Osteoblast (primary cell): Measurements from ENCODE around the gene SDHC. TPM values are rescaled to one million over a fixed set of nuclear protein-coding genes. Genes with fewer than 3 reads are reported as not detected.
"Not testable (repeated sequence)": the region's sequence is repeated elsewhere in the genome, so short reads cannot be mapped to it uniquely, and the experiment has no call there.

Experiments
- DNase-seq: peaks from one replicate; pipeline ENCODE4 v3.0.0; 2011; ENCODE audit warnings: low spot score, mixed read lengths; ENCODE audit not compliant: insufficient read length; ENCODE audit errors: missing footprints
- H2AFZ ChIP-seq: 2 replicates; pipeline ENCODE4 v1.6.0; 2011; ENCODE audit warnings: mild to moderate bottlenecking, low read length
- H3K27ac ChIP-seq: 2 replicates; pipeline ENCODE4 v1.5.1; 2011; ENCODE audit warnings: mild to moderate bottlenecking, low read depth, low read length, moderate library complexity
- H3K27me3 ChIP-seq: 2 replicates; pipeline ENCODE4 v1.6.0; 2012; ENCODE audit warnings: mild to moderate bottlenecking, control low read depth, inconsistent platforms, low read length, moderate library complexity; ENCODE audit not compliant: insufficient read depth
- H3K36me3 ChIP-seq: 2 replicates; pipeline ENCODE4 v1.5.1; 2011; ENCODE audit warnings: mild to moderate bottlenecking, low read length, control low read depth, moderate library complexity; ENCODE audit not compliant: insufficient read depth
- H3K4me1 ChIP-seq: 2 replicates; pipeline ENCODE4 v1.5.1; 2011; ENCODE audit warnings: mild to moderate bottlenecking, low read length, control low read depth, moderate library complexity; ENCODE audit not compliant: insufficient read depth
- H3K4me2 ChIP-seq: 2 replicates; pipeline ENCODE4 v1.6.0; 2011; ENCODE audit warnings: mild to moderate bottlenecking, low read length; ENCODE audit not compliant: insufficient read depth
- H3K4me3 ChIP-seq: fragments of 200-600 bp; sonication (generic); 3 replicates; pipeline ENCODE4 v1.5.1; 2012; ENCODE audit warnings: mild to moderate bottlenecking, low read length, inconsistent platforms; ENCODE audit not compliant: insufficient read depth
- H3K79me2 ChIP-seq: 2 replicates; pipeline ENCODE4 v1.6.0; 2012; ENCODE audit warnings: mild to moderate bottlenecking, low read length, control low read depth, inconsistent platforms; ENCODE audit not compliant: insufficient read depth
- H3K9me3 ChIP-seq: 2 replicates; pipeline ENCODE4 v1.5.1; 2011; ENCODE audit warnings: low read depth, low read length, control low read depth
- H4K20me1 ChIP-seq: 2 replicates; pipeline ENCODE4 v1.6.0; 2012; ENCODE audit warnings: mild to moderate bottlenecking, low read length, control low read depth; ENCODE audit not compliant: insufficient read depth
- total RNA-seq: library from RNA; depleted of rRNA; stranded (reverse); fragments of >200 nt; gene quantifications from 2 replicates; pipeline ENCODE4 v1.2.3, GENCODE V29; 2012
- TF ChIP-seq, protein P1 (sequence below): IDR thresholded peaks from 2 replicates; pipeline ENCODE4 v1.5.1; 2011; ENCODE audit warnings: mild to moderate bottlenecking, low read depth, low read length, moderate library complexity; ENCODE audit errors: extremely low read depth

The SDHC gene
- total RNA-seq, 1 donor, result 20.3 TPM

GRCh38 chr1:161402446-161402845, 88.3 kb downstream of the SDHC start:
- Histone ChIP-seq H3K27ac (no peak overlapping the region), H4K20me1 (no peaks in the 10 kb centered on the region)
- no peak for DNase-seq

DNA sequence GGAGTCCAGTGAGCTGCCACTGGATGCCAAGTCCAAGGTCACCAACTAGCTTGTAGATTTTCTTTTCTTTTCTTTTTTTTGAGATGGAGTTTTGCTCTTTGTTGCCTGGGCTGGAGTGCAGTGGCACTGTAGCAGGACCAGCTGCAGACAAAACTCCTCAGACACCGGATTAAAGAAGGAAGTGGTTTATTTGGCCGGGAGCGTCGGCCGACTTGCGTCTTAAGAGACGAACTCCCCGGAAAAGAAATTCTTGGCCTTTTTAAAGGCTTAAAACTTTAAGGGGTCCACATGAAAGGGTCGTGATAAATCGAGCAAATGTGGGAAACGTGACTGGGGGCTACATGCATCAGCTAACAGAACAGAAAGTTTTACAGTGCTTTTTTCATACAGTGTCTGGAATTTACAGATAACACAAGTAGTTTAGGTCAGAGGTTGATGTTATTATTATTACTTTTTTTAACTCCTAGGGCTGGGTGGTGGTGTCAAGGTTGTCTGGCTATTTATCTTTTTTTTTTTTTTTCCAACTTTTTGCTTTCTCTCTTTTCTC, 89.9 kb downstream of the SDHC start:
- DNase-seq, result no peak
- no peaks in the 10 kb centered on the region for H4K20me1 ChIP-seq
- H2AFZ ChIP-seq, result no peak overlapping the region
- H3K79me2 ChIP-seq, result no peaks in the 10 kb centered on the region
- H3K27ac ChIP-seq, result no peak overlapping the region
- H3K4me2 ChIP-seq, result no peak overlapping the region
- no peaks in the 10 kb centered on the region for H3K9me3 ChIP-seq
- H3K27me3 ChIP-seq, result no peaks in the 10 kb centered on the region
- TF ChIP-seq, protein P1, sequence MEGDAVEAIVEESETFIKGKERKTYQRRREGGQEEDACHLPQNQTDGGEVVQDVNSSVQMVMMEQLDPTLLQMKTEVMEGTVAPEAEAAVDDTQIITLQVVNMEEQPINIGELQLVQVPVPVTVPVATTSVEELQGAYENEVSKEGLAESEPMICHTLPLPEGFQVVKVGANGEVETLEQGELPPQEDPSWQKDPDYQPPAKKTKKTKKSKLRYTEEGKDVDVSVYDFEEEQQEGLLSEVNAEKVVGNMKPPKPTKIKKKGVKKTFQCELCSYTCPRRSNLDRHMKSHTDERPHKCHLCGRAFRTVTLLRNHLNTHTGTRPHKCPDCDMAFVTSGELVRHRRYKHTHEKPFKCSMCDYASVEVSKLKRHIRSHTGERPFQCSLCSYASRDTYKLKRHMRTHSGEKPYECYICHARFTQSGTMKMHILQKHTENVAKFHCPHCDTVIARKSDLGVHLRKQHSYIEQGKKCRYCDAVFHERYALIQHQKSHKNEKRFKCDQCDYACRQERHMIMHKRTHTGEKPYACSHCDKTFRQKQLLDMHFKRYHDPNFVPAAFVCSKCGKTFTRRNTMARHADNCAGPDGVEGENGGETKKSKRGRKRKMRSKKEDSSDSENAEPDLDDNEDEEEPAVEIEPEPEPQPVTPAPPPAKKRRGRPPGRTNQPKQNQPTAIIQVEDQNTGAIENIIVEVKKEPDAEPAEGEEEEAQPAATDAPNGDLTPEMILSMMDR, result no peak
- no peak overlapping the region for H3K4me3 ChIP-seq
- H3K4me1 ChIP-seq, result peaks cover 4% of the 10 kb centered on the region
- no peaks in the 10 kb centered on the region for H3K36me3 ChIP-seq

More at GRCh38 chr1:161402446-161402845, 88.3 kb downstream of the SDHC start:
- H2AFZ ChIP-seq, result no peak overlapping the region
- H3K4me3 ChIP-seq, result no peak overlapping the region
- TF ChIP-seq, protein P1, result no peak
- H3K9me3 ChIP-seq, result no peaks in the 10 kb centered on the region
- no peaks in the 10 kb centered on the region for H3K36me3 ChIP-seq
- peaks cover 8% of the 10 kb centered on the region for H3K4me1 ChIP-seq
- H3K79me2 ChIP-seq, result no peaks in the 10 kb centered on the region
- H3K4me2 ChIP-seq, result no peak overlapping the region
- no peaks in the 10 kb centered on the region for H3K27me3 ChIP-seq

GRCh38 chr1:161406551-161406950, 92.4 kb downstream of the SDHC start:
- not testable (repeated sequence) for H3K79me2 ChIP-seq, H3K4me2 ChIP-seq, H3K36me3 ChIP-seq, H3K27ac ChIP-seq, DNase-seq, H3K27me3 ChIP-seq, H3K9me3 ChIP-seq, H2AFZ ChIP-seq, H3K4me3 ChIP-seq, H4K20me1 ChIP-seq, H3K4me1 ChIP-seq

- Histone ChIP-seq H3K79me2 (no peaks in the 10 kb centered on the region), H3K27ac (no peak overlapping the region), H2AFZ (no peak overlapping the region), H3K36me3 (no peaks in the 10 kb centered on the region), H3K27me3 (no peaks in the 10 kb centered on the region), H3K9me3 (no peaks in the 10 kb centered on the region), H4K20me1 (no peaks in the 10 kb centered on the region), H3K4me3 (no peak overlapping the region), H3K4me1 (no peaks in the 10 kb centered on the region), H3K4me2 (no peak overlapping the region)
- DNase-seq, result no peak
- TF ChIP-seq, protein P1, result no peak
Observed at GRCh38 chr1:161407451-161407985, 93.3 kb downstream of the SDHC start.
